Right lobe of liver (tissue), 4 donors: ENCODE data around the gene PRMT7.

Experiments
- POLR2A ChIP-seq: fragments of 450-650 bp; IDR thresholded peaks from one replicate; pipeline ENCODE4 v1.6.1; 2017; ENCODE audit warnings: antibody characterized with exemption, mild to moderate bottlenecking
- TF ChIP-seq, protein P1 (sequence below), 4 donors: fragments of 200-600 bp in 3 of 4; fragments of 450-650 bp in 1 of 4; IDR thresholded peaks; one replicate each; pipeline versions ENCODE4 v1.5.1 to v1.8.0; 2016 to 2022; ENCODE audit warnings: antibody characterized with exemption in 4 of 4, mild to moderate bottlenecking in 2 of 4
- donor health status: DM: no; HTN: no; CAD: no.
- donor health status: DM: no; HTN: no; CAD: no.
- donor health status: DM: no; HTN: yes; CAD: no.

GRCh38 chr16:68328151-68328859, 17.5 kb downstream of the PRMT7 start:
- TF ChIP-seq, protein P1, sequence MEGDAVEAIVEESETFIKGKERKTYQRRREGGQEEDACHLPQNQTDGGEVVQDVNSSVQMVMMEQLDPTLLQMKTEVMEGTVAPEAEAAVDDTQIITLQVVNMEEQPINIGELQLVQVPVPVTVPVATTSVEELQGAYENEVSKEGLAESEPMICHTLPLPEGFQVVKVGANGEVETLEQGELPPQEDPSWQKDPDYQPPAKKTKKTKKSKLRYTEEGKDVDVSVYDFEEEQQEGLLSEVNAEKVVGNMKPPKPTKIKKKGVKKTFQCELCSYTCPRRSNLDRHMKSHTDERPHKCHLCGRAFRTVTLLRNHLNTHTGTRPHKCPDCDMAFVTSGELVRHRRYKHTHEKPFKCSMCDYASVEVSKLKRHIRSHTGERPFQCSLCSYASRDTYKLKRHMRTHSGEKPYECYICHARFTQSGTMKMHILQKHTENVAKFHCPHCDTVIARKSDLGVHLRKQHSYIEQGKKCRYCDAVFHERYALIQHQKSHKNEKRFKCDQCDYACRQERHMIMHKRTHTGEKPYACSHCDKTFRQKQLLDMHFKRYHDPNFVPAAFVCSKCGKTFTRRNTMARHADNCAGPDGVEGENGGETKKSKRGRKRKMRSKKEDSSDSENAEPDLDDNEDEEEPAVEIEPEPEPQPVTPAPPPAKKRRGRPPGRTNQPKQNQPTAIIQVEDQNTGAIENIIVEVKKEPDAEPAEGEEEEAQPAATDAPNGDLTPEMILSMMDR (IDR thresholded peaks at IDR 0.05) = peak; percentile 90 to 95 (median 92)
- no peak for TF ChIP-seq POLR2A
